ENCODE results near the gene ZNF438. TPM values are rescaled to one million over a fixed set of nuclear protein-coding genes. Genes with fewer than 3 reads are reported as not detected.

The ZNF438 gene
- total RNA-seq, 4 donors from 2014 or later = 7.7 to 11.2 (median 8.7) TPM

DNA sequence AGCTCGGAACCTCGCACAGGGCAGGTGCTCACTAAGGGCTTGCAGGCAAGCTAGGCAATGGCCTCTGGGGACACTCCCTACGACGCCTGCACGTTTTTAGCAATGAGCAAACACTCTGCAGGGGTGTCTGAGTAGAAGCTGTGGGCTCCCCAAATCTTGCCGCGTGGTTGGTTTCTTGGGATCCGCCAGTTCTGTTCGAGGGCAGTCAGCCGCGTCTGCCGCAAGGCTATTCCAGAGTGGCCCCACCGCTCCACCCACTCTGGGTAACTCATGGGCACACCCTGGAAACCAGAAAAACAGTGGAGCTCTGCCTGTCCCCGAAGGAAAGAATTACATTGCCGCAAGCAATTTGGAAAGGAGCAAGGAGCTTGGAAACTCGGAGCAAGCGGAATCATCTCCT, 212.8 kb downstream of the ZNF438 start:
- peak; percentile 49 to 91 for DNase-seq (ENCODE audit: low spot score in 2 of 2)
- no peak overlapping the region for H3K4me3 ChIP-seq (ENCODE audit: low read depth, poor library complexity, severe bottlenecking)
- intact Hi-C loops (cut with DNase I; ENCODE audit: low total_unique reads) = no loop called here
- 46 to 52% methylated on average over 14 to 17 of the region's 17 CpGs for WGBS, 2 donors
- no peak for TF ChIP-seq POLR2A (IDR thresholded peaks at IDR 0.05)
- TF ChIP-seq, protein P1, sequence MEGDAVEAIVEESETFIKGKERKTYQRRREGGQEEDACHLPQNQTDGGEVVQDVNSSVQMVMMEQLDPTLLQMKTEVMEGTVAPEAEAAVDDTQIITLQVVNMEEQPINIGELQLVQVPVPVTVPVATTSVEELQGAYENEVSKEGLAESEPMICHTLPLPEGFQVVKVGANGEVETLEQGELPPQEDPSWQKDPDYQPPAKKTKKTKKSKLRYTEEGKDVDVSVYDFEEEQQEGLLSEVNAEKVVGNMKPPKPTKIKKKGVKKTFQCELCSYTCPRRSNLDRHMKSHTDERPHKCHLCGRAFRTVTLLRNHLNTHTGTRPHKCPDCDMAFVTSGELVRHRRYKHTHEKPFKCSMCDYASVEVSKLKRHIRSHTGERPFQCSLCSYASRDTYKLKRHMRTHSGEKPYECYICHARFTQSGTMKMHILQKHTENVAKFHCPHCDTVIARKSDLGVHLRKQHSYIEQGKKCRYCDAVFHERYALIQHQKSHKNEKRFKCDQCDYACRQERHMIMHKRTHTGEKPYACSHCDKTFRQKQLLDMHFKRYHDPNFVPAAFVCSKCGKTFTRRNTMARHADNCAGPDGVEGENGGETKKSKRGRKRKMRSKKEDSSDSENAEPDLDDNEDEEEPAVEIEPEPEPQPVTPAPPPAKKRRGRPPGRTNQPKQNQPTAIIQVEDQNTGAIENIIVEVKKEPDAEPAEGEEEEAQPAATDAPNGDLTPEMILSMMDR (IDR thresholded peaks at IDR 0.05) = no peak

GRCh38 chr10:30818010-30818660, 213.5 kb downstream of the ZNF438 start:
- peak in 1 of 2 donors; percentile 53 for DNase-seq (ENCODE audit: low spot score in 2 of 2)
- TF ChIP-seq POLR2A (IDR thresholded peaks at IDR 0.05) = no peak
- TF ChIP-seq, protein P1 (IDR thresholded peaks at IDR 0.05) = no peak
- H3K4me3 ChIP-seq (ENCODE audit: low read depth, poor library complexity, severe bottlenecking) = no peak overlapping the region
- 67 to 80% methylated on average over 10 to 12 of the region's 12 CpGs for WGBS, 2 donors
- intact Hi-C loops (cut with DNase I; ENCODE audit: low total_unique reads) = no loop called here

- intact Hi-C loops (cut with DNase I; ENCODE audit: low total_unique reads) = no loop called here
- H3K4me3 ChIP-seq (ENCODE audit: low read depth, poor library complexity, severe bottlenecking) = no peak overlapping the region
- no peak for DNase-seq (ENCODE audit: low spot score in 2 of 2)
- TF ChIP-seq, protein P1 (IDR thresholded peaks at IDR 0.05) = no peak
- no peak for TF ChIP-seq POLR2A (IDR thresholded peaks at IDR 0.05)
- WGBS, 2 donors = 84 to 85% methylated on average over 5 of the region's 5 CpGs
These were observed 214.1 kb downstream of the ZNF438 start for GRCh38 chr10:30817541-30817940.

- DNase-seq (ENCODE audit: low spot score in 2 of 2) = no peak
- WGBS, 2 donors = 78 to 80% methylated on average over 3 of the region's 3 CpGs
- no peak overlapping the region for H3K4me3 ChIP-seq (ENCODE audit: low read depth, poor library complexity, severe bottlenecking)
- TF ChIP-seq, protein P1 (IDR thresholded peaks at IDR 0.05) = no peak
- TF ChIP-seq POLR2A (IDR thresholded peaks at IDR 0.05) = no peak
- intact Hi-C loops (cut with DNase I; ENCODE audit: low total_unique reads) = no loop called here
These were observed 214.9 kb downstream of the ZNF438 start for GRCh38 chr10:30816820-30817171.

DNA sequence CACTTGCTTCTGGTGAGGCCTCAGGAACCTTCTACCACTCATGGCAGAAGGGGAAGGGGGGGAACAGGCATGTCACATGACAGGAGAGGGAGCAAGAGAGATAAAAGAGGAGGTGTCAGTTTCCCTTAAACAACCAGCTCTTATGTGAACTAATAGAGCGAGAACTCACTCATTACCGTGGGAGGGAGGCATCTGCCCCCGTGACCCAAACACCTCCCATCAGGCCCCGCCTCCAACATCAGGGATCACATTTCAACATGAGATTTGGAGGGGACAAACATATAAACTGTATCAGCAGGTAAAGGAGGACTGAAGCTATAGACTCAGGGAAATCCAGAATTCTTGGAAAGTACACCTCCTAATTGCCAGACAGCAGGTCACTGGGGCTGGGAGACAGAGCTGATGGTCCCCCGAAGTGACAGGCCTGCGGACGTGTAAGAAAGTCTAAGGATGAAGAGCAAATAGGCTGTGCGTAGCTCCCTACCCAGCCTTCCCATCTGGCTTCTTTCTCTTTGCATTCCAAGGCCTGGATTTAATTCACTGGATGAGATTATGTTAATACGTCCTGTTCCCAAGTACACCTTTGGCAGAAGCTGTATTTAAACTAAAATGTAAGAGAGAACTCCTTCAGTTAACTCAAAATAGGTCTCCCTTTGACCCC, 215.4 kb downstream of the ZNF438 start:
- WGBS, 2 donors = 72 to 75% methylated on average over 9 of the region's 9 CpGs
- H3K4me3 ChIP-seq (ENCODE audit: low read depth, poor library complexity, severe bottlenecking) = no peak overlapping the region
- no peak for TF ChIP-seq POLR2A (IDR thresholded peaks at IDR 0.05)
- TF ChIP-seq, protein P1 (IDR thresholded peaks at IDR 0.05) = no peak
- no peak for DNase-seq (ENCODE audit: low spot score in 2 of 2)
- intact Hi-C loops (cut with DNase I; ENCODE audit: low total_unique reads) = no loop called here

Data from lower leg skin (tissue), 4 donors.